H4 (cell line): ENCODE data around the gene CSAG3. TPM values are rescaled to one million over a fixed set of nuclear protein-coding genes. Genes with fewer than 3 reads are reported as not detected.
A peak's percentile ranks its signal among the peaks of the same experiment; 100 is the strongest.
"Not testable (repeated sequence)": the region's sequence is repeated elsewhere in the genome, so short reads cannot be mapped to it uniquely, and the experiment has no call there.

Source experiments
- DNase-seq: peaks from one replicate; pipeline ENCODE4 v3.0.0-alpha.2; 2015; ENCODE audit warnings: low spot score
- total RNA-seq: library from RNA; depleted of rRNA; stranded (reverse); fragments of >200 nt; shearing (Covaris generic); gene quantifications from 2 replicates; pipeline ENCODE4 v1.2.3, GENCODE V29; 2014; rRNA removed

The CSAG3 gene
- 3.2 and 3.3 TPM in 2 replicates for total RNA-seq

DNA sequence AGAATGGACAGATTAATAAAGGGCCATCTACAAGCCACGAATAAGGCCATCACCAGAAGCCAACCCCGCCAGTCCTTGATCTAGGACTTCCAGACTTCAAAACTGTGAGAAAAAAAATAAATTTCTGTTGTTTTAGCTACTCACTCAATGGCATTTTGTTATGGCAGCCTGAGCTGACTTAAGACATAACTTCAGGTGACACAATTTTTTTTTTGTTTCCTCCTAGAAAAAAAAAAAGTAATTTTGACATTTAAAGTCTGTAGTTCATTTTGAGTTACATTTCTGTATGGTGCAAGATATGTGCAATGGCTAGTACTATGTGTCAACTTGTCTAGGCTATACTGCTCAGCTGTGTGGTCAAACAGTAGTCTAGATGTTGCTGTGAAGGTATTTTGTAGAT lies at the start of gene CSAG3:
Gene CSAG3, plus strand, starts transcription at position 301 of the 400 bp plus-strand sequence.
- not testable (repeated sequence) for DNase-seq

DNA sequence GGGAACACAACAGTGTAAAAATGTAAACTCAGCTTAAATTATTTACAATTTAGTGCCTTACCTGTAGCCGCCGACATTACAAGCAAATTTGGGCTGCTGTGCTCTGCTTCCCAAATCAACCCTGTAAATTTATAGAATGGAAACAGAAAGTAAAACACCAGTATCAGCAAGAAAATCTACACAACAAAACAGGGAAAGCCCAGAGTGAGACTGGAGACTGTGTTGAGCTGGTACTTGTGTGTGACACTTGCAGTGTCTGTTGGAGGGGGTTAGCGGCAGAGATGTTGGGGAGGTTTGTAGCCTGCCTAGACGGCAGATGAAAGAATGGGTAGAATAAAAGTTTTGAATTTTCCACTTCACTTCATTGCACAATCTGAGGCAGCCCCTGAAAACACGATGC lies 45.8 kb upstream of the CSAG3 start:
- not testable (repeated sequence) for DNase-seq

DNA sequence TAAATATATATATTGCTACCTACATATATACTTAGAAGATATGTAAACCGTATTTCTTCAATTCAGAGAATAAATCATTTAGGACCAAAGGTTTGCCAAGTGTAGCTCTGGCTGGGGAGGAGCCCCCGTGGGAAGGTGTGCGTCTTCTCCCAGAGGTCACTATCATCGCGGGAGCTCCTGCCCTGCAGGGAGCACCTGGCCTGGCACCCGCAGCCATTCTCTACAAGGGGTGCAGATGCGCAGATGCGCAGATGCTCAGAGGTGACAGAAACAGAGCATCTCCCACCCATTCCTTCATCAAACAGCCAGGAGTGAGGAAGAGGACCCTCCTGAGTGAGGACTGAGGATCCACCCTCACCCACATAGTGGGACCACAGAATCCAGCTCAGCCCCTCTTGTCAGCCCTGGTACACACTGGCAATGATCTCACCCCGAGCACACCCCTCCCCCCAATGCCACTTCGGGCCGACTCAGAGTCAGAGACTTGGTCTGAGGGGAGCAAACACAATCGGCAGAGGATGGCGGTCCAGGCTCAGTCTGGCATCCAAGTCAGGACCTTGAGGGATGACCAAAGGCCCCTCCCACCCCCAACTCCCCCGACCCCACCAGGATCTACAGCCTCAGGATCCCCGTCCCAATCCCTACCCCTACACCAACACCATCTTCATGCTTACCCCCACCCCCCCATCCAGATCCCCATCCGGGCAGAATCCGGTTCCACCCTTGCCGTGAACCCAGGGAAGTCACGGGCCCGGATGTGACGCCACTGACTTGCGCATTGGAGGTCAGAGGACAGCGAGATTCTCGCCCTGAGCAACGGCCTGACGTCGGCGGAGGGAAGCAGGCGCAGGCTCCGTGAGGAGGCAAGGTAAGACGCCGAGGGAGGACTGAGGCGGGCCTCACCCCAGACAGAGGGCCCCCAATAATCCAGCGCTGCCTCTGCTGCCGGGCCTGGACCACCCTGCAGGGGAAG lies 44.9 kb upstream of the CSAG3 start, which contains the start of gene MAGEA2B:
Gene MAGEA2B, plus strand, starts transcription at position 814 of the 973 bp plus-strand sequence. CDS start 2,479 bp downstream, outside the sequence.
- not testable (repeated sequence) for DNase-seq

DNA sequence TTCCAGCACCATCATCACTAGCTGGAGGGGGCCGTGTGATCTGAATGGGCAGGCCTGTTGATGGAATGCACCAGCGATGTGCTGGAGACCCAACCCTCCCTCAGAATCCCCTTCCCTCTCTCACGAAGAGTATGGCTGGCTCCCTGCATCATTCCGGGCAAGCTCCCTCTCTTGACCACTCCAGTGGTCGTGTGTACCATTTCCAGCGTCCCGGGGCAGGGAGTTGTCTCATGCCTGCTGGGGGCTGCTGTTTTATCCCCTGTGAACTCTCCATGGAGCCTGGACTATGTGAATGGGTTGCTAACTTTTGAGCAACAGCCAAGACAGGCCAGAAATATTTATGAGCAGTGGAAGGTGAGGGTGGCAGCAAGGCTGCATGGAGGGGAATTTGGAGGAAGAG lies 33.6 kb upstream of the CSAG3 start:
- DNase-seq, result no peak

DNA sequence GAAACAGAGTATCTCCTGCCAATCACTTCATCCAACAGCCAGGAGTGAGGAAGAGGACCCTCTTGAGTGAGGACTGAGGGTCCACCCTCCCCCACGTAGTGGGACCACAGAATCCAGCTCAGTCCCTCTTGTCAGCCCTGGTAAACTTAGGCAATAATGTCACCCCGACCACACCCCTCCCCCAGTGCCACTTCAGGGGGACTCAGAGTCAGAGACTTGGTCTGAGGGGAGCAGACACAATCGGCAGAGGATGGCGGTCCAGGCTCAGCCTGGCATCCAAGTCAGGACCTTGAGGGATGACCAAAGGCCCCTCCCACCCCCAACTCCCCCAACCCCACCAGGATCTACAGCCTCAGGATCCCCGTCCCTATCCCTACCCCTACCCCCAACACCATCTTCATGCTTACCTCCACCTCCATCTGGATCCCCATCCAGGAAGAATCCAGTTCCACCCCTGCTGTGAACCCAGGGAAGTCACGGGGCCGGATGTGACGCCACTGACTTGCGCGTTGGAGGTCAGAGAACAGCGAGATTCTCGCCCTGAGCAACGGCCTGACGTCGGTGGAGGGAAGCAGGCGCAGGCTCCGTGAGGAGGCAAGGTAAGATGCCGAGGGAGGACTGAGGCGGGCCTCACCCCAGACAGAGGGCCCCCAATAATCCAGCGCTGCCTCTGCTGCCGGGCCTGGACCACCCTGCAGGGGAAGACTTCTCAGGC lies 25.6 kb upstream of the CSAG3 start, which contains the start of the genes CSAG1 and MAGEA12:
Gene CSAG1, minus strand, starts transcription at position 461 of the 715 bp plus-strand sequence. CDS start 1,261 bp downstream, outside the sequence.
Gene MAGEA12, plus strand, starts transcription at position 497 of the 715 bp plus-strand sequence. CDS start 2,405 bp downstream, outside the sequence.
- peak; percentile 6 for DNase-seq

DNA sequence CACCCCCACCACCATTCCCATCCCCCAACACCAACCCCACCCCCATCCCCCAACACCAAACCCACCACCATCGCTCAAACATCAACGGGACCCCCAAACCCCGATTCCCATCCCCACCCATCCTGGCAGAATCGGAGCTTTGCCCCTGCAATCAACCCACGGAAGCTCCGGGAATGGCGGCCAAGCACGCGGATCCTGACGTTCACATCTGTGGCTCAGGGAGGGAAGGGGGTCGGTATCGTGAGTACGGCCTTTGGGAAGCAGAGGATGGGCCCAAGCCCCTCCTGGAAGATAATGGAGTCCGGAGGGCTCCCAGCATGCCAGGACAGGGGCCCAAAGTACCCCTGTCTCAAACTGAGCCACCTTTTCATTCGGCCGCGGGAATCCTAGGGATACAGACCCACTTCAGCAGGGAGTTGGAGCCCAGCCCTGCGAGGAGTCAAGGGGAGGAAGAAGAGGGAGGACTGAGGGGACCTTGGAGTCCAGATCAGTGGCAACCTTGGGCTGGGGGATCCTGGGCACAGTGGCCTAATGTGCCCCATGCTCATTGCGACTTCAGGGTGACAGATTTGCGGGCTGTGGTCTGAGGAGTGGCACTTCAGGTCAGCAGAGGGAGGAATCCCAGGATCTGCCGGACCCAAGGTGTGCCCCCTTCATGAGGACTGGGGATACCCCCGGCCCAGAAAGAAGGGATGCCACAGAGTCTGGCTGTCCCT lies 24.7 kb upstream of the CSAG3 start:
- not testable (repeated sequence) for DNase-seq

DNA sequence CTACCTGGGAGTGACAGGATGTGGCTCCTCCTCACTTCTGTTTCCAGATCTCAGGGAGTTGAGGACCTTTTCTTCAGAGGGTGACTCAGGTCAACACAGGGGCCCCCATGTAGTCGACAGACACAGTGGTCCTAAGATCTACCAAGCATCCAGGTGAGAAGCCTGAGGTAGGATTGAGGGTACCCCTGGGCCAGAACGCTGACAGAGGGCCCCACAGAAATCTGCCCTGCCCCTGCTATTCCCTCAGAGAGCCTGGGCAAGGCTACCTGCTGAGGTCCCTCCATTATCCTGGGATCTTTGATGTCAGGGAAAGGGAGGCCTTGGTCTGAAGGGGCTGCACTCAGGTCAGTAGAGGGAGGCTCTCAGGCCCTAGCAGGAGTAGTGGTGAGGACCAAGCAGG lies 23.9 kb upstream of the CSAG3 start:
- DNase-seq, result no peak

DNA sequence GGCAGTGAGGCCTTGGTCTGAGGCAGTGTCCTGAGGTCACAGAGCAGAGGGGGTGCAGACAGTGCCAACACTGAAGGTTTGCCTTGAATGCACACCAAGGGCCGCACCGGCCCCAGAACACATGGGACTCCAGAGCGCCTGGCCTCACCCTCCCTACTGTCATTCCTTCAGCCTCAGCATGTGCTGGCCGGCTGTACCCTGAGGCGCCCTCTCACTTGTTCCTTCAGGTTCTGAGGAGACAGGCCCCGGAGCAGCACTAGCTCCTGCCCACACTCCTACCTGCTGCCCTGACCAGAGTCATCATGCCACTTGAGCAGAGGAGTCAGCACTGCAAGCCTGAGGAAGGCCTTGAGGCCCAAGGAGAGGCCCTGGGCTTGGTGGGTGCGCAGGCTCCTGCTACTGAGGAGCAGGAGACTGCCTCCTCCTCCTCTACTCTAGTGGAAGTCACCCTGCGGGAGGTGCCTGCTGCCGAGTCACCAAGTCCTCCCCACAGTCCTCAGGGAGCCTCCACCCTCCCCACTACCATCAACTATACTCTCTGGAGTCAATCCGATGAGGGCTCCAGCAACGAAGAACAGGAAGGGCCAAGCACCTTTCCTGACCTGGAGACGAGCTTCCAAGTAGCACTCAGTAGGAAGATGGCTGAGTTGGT lies 23.0 kb upstream of the CSAG3 start:
- no peak for DNase-seq

DNA sequence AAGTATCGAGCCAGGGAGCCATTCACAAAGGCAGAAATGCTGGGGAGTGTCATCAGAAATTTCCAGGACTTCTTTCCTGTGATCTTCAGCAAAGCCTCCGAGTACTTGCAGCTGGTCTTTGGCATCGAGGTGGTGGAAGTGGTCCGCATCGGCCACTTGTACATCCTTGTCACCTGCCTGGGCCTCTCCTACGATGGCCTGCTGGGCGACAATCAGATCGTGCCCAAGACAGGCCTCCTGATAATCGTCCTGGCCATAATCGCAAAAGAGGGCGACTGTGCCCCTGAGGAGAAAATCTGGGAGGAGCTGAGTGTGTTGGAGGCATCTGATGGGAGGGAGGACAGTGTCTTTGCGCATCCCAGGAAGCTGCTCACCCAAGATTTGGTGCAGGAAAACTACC lies 22.5 kb upstream of the CSAG3 start:
- not testable (repeated sequence) for DNase-seq

DNA sequence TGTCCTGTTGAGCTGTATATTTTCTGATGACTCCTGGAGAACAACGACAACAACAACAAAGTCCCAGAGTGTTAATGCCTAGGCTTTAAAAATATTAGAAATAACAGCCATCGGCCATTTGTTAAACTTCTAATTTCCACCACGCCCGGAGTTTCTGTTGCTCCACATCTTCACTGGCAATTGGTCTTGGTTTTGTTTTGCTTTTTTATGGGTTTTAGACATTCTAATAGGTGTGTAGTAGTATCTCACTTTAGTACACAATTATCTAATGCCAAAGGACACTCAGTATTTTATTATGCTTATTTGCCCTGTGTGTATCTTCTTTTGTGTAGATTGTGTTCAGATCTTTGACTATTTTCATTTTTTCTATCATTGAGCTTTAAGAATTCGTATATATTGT lies 20.5 kb upstream of the CSAG3 start:
- DNase-seq, result no peak

DNA sequence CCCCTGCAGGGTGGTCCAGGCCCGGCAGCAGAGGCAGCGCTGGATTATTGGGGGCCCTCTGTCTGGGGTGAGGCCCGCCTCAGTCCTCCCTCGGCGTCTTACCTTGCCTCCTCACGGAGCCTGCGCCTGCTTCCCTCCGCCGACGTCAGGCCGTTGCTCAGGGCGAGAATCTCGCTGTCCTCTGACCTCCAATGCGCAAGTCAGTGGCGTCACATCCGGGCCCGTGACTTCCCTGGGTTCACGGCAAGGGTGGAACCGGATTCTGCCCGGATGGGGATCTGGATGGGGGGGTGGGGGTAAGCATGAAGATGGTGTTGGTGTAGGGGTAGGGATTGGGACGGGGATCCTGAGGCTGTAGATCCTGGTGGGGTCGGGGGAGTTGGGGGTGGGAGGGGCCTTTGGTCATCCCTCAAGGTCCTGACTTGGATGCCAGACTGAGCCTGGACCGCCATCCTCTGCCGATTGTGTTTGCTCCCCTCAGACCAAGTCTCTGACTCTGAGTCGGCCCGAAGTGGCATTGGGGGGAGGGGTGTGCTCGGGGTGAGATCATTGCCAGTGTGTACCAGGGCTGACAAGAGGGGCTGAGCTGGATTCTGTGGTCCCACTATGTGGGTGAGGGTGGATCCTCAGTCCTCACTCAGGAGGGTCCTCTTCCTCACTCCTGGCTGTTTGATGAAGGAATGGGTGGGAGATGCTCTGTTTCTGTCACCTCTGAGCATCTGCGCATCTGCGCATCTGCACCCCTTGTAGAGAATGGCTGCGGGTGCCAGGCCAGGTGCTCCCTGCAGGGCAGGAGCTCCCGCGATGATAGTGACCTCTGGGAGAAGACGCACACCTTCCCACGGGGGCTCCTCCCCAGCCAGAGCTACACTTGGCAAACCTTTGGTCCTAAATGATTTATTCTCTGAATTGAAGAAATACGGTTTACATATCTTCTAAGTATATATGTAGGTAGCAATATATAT lies 5.0 kb upstream of the CSAG3 start, which contains the start of gene MAGEA2:
Gene MAGEA2, minus strand, starts transcription at position 157 of the 965 bp plus-strand sequence. CDS start 2,479 bp downstream, outside the sequence.
- DNase-seq, result not testable (repeated sequence)

DNA sequence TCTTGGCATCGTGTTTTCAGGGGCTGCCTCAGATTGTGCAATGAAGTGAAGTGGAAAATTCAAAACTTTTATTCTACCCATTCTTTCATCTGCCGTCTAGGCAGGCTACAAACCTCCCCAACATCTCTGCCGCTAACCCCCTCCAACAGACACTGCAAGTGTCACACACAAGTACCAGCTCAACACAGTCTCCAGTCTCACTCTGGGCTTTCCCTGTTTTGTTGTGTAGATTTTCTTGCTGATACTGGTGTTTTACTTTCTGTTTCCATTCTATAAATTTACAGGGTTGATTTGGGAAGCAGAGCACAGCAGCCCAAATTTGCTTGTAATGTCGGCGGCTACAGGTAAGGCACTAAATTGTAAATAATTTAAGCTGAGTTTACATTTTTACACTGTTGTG lies 4.1 kb upstream of the CSAG3 start:
- not testable (repeated sequence) for DNase-seq

DNA sequence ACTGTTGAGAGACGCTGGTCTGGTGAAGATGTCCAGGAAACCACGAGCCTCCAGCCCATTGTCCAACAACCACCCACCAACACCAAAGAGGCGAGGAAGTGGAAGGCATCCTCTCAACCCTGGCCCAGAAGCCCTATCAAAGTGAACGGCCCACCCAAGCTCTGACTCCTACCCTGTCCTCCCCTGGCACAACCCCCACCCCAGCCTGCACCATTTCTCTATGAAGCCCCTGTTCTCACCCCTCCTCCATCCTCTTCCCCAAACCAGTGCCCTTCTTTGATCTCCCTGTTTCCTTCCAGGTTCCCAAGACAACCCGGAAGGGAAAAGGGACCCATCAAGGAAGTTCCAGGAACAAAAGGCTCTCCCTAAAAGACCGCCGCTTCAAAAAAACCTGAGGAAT lies 526 bp downstream of the CSAG3 start:
- not testable (repeated sequence) for DNase-seq

DNA sequence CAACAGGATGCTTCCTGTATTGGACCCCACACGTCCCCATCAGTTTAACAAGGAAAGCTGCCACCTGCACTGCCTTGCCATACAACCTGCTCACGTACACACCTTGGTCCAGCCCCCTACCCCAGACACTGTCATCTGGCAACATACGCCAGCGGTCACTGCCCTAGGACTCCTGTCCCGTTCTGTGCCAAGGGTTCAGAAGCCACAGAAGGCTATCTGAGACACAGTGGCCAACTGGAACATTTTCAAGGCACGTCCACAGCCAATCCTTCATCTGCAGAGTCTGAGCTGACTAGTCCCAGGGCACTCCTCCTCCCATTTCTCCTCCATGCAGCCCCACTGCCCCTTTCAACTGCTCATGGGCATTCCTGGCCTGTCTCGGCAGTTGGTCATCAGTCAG lies 2.6 kb downstream of the CSAG3 start:
- not testable (repeated sequence) for DNase-seq

DNA sequence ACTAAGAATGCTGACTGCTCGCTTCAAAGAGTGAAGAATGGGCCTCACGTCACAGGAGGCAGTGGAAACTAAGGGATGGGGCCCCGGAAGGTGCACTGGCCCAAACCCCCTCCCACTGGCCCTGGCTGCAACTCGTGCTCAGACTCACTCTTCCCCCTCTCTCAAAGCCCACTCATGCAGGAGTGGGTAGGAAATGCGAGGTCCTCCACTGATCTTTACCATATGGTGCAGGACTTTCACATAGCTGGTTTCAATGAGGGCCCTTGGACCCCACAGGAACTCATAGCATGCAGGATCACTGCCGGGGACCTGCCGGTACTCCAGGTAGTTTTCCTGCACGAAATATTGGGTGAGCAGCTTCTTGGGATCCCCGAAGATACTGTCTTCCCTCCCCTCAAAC lies 7.5 kb downstream of the CSAG3 start:
- DNase-seq, result not testable (repeated sequence)

DNA sequence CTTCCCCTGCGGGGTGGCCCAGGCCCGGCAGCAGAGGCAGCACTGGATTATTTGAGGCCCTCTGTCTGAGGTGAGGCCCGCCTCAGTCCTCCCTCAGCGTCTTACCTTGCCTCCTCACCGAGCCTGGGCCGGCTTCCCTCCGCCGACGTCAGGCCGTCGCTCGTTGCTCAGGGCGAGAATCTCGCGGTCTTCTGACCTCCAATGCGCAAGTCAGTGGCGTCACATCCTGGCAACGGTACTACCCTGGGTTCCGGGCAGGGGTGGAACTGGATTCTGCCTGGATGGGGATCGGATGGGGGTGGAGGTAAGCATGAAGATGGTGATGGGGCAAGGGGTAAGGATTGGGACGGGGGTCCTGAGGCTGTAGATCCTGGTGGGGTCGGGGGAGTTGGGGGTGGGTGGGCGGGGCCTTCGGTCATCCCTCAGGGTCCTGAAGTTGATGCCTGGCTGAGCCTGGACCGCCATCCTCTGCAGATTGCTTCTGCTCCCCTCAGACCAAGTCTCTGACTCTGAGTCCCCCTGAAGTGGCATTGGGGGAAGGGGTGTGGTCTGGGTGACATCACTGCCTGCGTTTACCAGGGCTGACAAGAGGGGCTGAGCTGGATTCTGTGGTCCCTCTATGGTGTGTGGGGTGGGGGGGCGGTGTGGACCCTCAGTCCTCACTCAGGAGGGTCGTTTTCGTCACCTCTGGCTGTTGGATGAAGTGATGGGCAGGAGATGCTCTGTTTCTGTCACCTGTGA lies 10.7 kb downstream of the CSAG3 start, which contains the start of gene MAGEA6:
Gene MAGEA6, minus strand, starts transcription at position 141 of the 741 bp plus-strand sequence. CDS start 2,039 bp downstream, outside the sequence.
- DNase-seq, result not testable (repeated sequence)

DNA sequence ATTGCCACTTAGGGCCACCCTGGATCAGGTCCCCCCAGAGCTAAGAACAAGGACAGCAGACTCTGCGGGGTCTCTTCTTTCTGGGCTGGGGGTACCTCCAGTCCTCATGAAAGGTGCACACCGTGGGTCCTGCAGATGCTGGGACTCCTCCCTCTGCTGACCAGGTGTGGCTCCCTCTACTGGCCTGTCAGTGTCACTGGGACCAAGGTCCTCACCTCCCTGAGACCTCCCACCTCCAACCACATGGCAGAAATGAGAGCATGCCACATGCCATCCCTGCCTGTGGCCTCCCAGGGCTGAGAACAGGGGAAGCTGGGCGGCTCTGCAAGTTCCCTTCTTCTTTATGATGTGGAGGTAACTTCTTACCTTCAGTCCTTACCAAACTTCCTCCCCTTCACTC lies 28.0 kb downstream of the CSAG3 start:
- not testable (repeated sequence) for DNase-seq

DNA sequence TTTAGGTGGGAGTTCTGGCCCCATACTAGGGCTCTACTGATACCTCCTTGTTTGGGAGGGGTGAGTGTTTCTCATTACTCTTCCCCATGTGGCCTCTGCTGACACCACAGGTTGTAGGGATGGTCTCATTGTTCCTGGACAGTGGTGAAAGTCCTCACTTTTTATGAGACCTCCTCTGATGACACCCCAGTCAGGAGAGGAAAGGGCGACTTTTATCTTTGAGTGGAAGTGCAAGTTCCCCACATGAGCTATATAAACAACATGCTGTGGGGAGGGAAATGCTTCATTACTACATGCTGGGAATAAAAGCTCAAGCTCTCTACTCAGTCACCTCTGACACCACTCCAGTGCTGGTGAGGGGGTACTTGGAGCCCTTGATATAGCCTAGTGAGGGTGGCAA lies 39.9 kb downstream of the CSAG3 start:
- DNase-seq, result no peak

DNA sequence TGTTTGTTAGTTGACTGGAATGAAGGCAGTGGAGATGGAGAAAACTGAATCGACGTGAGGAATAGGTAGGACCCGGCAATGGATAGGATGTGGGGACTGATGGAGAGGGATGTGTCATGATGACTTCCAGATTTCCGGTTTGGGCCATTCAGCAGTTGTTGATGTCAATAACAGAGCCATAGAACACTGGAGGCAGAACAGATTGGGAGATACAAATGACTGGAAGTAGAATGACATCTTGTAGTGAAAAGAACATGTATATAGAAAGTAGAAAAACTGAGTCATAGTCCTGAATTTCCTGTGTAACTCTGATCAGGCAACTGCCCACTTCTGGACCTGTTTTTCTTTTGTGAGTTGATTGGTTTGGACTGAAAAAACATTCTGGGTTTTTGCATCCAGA lies 47.0 kb downstream of the CSAG3 start:
- no peak for DNase-seq
